Measurements from ENCODE around the gene PRAMEF12. TPM values are rescaled to one million over a fixed set of nuclear protein-coding genes. Genes with fewer than 3 reads are reported as not detected.

PRAMEF12 gene
- total and polyA plus RNA-seq, 10 of the 15 experiments (the other 5 are each of a cell fraction or from before 2014, with no cell fraction given) = not detected

GRCh38 chr1:12728391-12728790, 45.1 kb upstream of the PRAMEF12 start:
- Histone ChIP-seq H3K4me1 (ENCODE audit: control insufficient read depth, insufficient read depth, low read length) (no peaks in the 10 kb centered on the region), H3K36me3 (ENCODE audit: control insufficient read depth in 2 of 2, insufficient read depth in 2 of 2, low read length in 1 of 2) (no peaks in the 10 kb centered on the region), H3K4me3 (no peak overlapping the region), H3K9me3 (replicated peaks; ENCODE audit: control insufficient read depth, insufficient read depth, low read length) (no peaks in the 10 kb centered on the region), H3K27me3 (replicated peaks in 1 of 2; ENCODE audit: control insufficient read depth in 2 of 2, insufficient read depth in 2 of 2, low read length in 1 of 2) (no peaks in the 10 kb centered on the region), H3K4me2 (ENCODE audit: control insufficient read depth, insufficient read depth) (no peak overlapping the region), H4K20me1 (ENCODE audit: control insufficient read depth, insufficient read depth) (no peaks in the 10 kb centered on the region), H3K27ac (ENCODE audit: control insufficient read depth, insufficient read depth) (no peak overlapping the region), H3K79me2 (ENCODE audit: control insufficient read depth, insufficient read depth, low read length) (no peaks in the 10 kb centered on the region), H2AFZ (ENCODE audit: control insufficient read depth, low read depth, low read length) (no peak overlapping the region), H3K9ac (ENCODE audit: control insufficient read depth, insufficient read depth, low read length) (no peak overlapping the region)
- SMC1A ChIA-PET (ENCODE audit: uncharacterized antibody, unreplicated experiment) = no interaction called here
- RAD21 ChIA-PET (ENCODE audit: unreplicated experiment) = no interaction called here
- ATAC-seq (no peak), DNase-seq (ENCODE audit: low read depth, low spot score) (no peak), FAIRE-seq (no peak)
- CTCF ChIA-PET = no interaction called here
- TF ChIP-seq RAD21 (IDR thresholded peaks at IDR 0.05; ENCODE audit: insufficient read depth, low read depth, low read length) = no peak
- TF ChIP-seq ESRRA (IDR thresholded peaks at IDR 0.05; ENCODE audit: low read length) = no peak
- TF ChIP-seq JUNB (IDR thresholded peaks at IDR 0.05) = no peak
- no peak for TF ChIP-seq REST (IDR thresholded peaks at IDR 0.05; ENCODE audit: low read depth, low read length)
- no peak for TF ChIP-seq ATF7 (IDR thresholded peaks at IDR 0.05; ENCODE audit: low read depth)
- no peak for TF ChIP-seq IRF5 (IDR thresholded peaks at IDR 0.05; ENCODE audit: borderline replicate concordance)
- no peak for TF ChIP-seq IRF4 (IDR thresholded peaks at IDR 0.05; ENCODE audit: low read depth, low read length)
- POLR2A ChIA-PET = no interaction called here
- intact Hi-C loops (cut with micrococcal nuclease; ENCODE audit: unreplicated experiment) = no loop called here
- 21% methylated on average over 2 of the region's 2 CpGs for WGBS (ENCODE audit: insufficient coverage, insufficient replicate concordance, low lambda C conversion rate, missing lambda C conversion rate)
- no TSS peak for BruUV-seq (replicated peaks)
- in situ Hi-C loops (cut with MboI) = no loop called here

Measured in GM12878 (cell line).